ENCODE measurements around the gene VPS13D. TPM values are rescaled to one million over a fixed set of nuclear protein-coding genes. Genes with fewer than 3 reads are reported as not detected.

Gene VPS13D
- total RNA-seq, 1 donor from 2014 or later, result 25.8 TPM

- no peaks in the 10 kb centered on the region for H3K27me3 ChIP-seq (ENCODE audit: control insufficient read depth, insufficient read depth, low read length)
- FAIRE-seq, result peak; percentile 7
- no peak for TF ChIP-seq CTCF (IDR thresholded peaks at IDR 0.05; ENCODE audit: insufficient read depth, low read length, severe bottlenecking)
- H3K36me3 ChIP-seq (ENCODE audit: control insufficient read depth, insufficient read depth, low read length), result peaks cover 8% of the 10 kb centered on the region
- no peak for DNase-seq (ENCODE audit: low read depth)
- no peak overlapping the region for H3K4me3 ChIP-seq (ENCODE audit: low read depth, low read length)
Observed at GRCh38 chr1:12368646-12369045, 138.8 kb downstream of the VPS13D start.

- FAIRE-seq (no peak), DNase-seq (ENCODE audit: low read depth) (no peak)
- H3K27me3 ChIP-seq (ENCODE audit: control insufficient read depth, insufficient read depth, low read length), result no peaks in the 10 kb centered on the region
- no peak overlapping the region for H3K4me3 ChIP-seq (ENCODE audit: low read depth, low read length)
- TF ChIP-seq CTCF (IDR thresholded peaks at IDR 0.05; ENCODE audit: insufficient read depth, low read length, severe bottlenecking), result no peak
- peaks cover 8% of the 10 kb centered on the region for H3K36me3 ChIP-seq (ENCODE audit: control insufficient read depth, insufficient read depth, low read length)
Observed at GRCh38 chr1:12369258-12369657, 139.4 kb downstream of the VPS13D start.

- DNase-seq (ENCODE audit: low read depth) (no peak), FAIRE-seq (no peak)
- no peak for TF ChIP-seq CTCF (IDR thresholded peaks at IDR 0.05; ENCODE audit: insufficient read depth, low read length, severe bottlenecking)
- Histone ChIP-seq H3K36me3 (ENCODE audit: control insufficient read depth, insufficient read depth, low read length) (peaks cover 8% of the 10 kb centered on the region), H3K4me3 (ENCODE audit: low read depth, low read length) (no peak overlapping the region), H3K27me3 (ENCODE audit: control insufficient read depth, insufficient read depth, low read length) (no peaks in the 10 kb centered on the region)
Observed at GRCh38 chr1:12370333-12370975, 140.6 kb downstream of the VPS13D start.

GRCh38 chr1:12371053-12371452 lies 141.2 kb downstream of the VPS13D start:
- peaks cover 11% of the 10 kb centered on the region for H3K36me3 ChIP-seq (ENCODE audit: control insufficient read depth, insufficient read depth, low read length)
- H3K27me3 ChIP-seq (ENCODE audit: control insufficient read depth, insufficient read depth, low read length), result no peaks in the 10 kb centered on the region
- TF ChIP-seq CTCF (IDR thresholded peaks at IDR 0.05; ENCODE audit: insufficient read depth, low read length, severe bottlenecking), result no peak
- no peak for FAIRE-seq
- no peak for DNase-seq (ENCODE audit: low read depth)
- H3K4me3 ChIP-seq (ENCODE audit: low read depth, low read length), result no peak overlapping the region

- peaks cover 8% of the 10 kb centered on the region for H3K36me3 ChIP-seq (ENCODE audit: control insufficient read depth, insufficient read depth, low read length)
- no peak for TF ChIP-seq CTCF (IDR thresholded peaks at IDR 0.05; ENCODE audit: insufficient read depth, low read length, severe bottlenecking)
- H3K4me3 ChIP-seq (ENCODE audit: low read depth, low read length), result no peak overlapping the region
- no peak for DNase-seq (ENCODE audit: low read depth)
- no peaks in the 10 kb centered on the region for H3K27me3 ChIP-seq (ENCODE audit: control insufficient read depth, insufficient read depth, low read length)
- no peak for FAIRE-seq
Observed at GRCh38 chr1:12372180-12372579, 142.3 kb downstream of the VPS13D start.

GRCh38 chr1:12372761-12373160 lies 142.9 kb downstream of the VPS13D start:
- no peak for FAIRE-seq
- no peak overlapping the region for H3K4me3 ChIP-seq (ENCODE audit: low read depth, low read length)
- TF ChIP-seq CTCF (IDR thresholded peaks at IDR 0.05; ENCODE audit: insufficient read depth, low read length, severe bottlenecking), result no peak
- H3K27me3 ChIP-seq (ENCODE audit: control insufficient read depth, insufficient read depth, low read length), result no peaks in the 10 kb centered on the region
- no peak for DNase-seq (ENCODE audit: low read depth)
- H3K36me3 ChIP-seq (ENCODE audit: control insufficient read depth, insufficient read depth, low read length), result peaks cover 7% of the 10 kb centered on the region

All from bronchial epithelial cell (primary cell).